NCI-H748 (cell line): Measurements from ENCODE around the gene CEP135.
"Not testable (repeated sequence)": the region's sequence is repeated elsewhere in the genome, so short reads cannot be mapped to it uniquely, and the experiment has no call there.

ENCODE experiments used
- DNase-seq: peaks from one replicate; lab custom pipeline; 2025; ENCODE audit not compliant: unreplicated experiment; lab: John Stamatoyannopoulos, UW

The CEP135 gene

DNA sequence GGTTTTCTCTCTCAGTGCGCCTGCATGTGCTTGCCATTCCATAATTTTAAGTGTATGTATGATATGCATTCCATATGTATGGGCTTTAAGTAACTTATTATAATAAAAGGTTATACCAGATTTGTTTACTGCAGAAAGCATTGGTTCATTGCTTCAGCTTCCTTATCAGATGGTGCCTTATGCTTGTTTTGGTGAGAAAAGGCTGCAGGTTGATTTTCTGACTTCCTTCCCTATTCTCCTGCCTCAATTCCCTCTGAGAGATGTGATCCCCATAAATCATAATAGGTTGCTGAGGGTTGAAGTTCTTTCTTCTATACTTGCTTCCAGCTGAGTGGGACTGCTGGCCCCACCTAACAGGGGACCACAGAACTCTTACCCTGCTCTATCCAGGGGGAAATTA, 10.3 kb upstream of the CEP135 start:
- no peak for DNase-seq

DNA sequence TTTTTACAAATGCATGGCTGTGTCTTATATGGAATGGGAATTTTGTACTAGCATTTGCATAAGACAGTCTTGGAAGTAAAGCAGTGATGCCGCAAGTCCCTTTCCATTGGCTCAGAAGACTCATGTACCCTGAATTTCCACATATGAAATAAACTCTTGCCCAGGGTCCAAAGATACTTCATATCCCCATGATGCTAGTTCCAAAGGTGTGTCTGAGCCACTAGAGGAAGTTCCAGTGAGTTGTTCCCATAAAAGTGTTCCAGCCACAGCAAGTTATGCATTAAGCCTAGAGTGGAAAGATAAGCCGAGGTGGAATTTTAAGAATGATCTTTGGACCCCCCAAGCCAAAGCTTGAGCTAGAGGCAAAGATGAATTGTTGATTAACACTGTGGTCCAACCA, 9.3 kb upstream of the CEP135 start:
- DNase-seq = no peak

DNA sequence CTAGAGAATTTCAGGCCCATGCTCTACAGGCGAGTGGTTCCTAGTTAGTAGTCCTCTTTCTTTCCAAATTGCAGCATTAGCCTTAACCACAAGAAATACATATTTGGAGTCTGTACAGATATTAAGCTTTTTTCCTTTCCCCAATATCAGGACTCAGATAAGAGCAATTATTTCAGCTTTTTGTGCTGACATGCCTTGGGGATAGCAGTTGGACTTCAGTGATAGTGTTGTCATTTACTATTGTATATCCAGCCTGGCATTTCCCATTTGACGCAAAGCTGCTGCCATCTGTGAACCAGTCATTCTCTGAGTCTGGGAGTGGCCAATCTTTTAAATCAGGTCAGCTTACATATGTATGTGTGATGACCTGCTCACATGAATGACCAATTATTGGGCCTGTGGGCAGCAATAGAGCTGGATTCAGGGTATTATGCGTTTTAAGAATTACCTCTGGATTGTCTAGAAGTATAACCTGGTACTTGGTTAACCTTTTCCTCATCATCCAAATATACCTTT, 6.8 kb upstream of the CEP135 start:
- DNase-seq = no peak

DNA sequence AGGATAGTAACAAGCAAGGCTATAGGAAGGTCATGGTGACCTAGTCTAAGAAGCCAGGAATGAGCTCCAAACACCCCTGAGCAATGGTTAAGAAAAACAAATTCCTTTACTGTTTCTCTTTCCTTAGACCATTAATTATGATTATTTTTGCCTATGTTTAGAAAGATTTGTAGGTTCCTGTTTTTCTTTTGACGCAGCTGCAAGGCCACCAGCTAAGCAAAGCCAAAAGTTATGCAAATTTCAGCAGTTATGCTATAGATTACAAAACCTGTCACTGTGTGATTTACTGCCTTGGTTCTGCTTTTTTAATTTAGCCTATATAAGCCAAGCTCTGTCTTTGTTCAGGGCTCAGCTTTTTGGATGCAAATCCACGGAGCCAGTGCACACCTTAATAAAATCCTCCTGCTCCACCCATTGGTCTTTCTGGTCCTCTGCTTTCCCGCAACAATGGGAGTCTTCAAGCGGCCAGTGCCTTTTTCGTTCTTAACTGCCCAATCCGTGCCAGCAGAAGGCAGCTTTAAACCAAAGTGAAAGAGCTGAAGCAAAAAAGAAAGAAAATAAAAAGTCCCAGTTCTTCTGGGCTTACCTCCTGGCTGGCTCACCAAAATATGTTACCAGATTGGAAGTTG, 1.4 kb upstream of the CEP135 start:
- DNase-seq = no peak

DNA sequence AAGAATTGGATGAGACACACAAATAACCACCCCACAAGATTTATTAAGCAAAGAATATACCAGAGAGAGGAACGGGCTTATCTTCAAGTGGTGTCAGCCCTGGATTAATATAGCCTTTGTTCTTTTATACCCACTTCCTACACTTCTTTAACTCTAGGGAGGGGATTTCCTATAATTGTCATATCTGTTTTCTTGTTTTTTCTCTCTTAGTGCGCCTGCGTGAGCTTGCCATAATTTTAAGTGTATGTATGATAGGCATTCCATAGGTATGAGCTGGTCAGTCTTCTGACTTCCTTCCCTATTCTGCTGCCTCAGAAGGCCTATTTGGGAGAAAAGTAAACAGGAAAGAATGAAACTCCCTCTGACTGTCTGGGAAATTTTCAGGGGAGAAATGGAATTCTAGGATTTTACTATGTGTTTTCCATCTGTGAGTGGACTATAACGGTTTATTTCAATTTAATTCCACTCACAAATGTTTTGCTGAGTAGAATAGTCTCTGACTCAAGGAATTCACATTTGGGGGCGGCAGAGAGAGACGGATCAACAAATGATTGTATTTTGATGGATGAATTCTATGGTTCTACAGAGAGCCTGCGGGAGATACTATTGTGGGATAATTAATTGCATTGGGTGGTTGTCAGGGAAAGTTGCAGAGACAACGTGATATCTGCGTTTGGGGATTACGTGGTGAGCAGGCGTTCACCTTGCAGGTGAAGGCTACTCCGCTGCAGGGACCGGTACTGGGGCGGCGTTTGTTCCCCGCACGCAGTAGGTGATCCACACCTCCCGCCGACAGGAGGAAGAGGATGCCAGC, 626 bp upstream of the CEP135 start:
- no peak for DNase-seq

DNA sequence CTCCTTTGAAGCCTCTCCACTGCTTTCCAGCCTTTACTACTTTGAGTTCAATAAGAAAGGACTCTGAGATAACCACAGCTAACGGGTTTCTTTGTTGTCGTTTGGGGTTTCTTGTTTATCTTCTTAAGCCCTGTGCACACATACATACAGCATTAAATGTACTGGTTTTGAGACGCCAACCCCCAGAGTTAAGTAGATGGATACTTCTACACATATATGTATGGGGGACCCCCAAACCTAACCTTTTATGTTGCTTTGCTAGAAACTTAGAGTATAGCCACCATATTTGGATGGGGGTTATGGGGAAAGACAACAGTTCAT, 697 bp downstream of the CEP135 start:
- DNase-seq = no peak

DNA sequence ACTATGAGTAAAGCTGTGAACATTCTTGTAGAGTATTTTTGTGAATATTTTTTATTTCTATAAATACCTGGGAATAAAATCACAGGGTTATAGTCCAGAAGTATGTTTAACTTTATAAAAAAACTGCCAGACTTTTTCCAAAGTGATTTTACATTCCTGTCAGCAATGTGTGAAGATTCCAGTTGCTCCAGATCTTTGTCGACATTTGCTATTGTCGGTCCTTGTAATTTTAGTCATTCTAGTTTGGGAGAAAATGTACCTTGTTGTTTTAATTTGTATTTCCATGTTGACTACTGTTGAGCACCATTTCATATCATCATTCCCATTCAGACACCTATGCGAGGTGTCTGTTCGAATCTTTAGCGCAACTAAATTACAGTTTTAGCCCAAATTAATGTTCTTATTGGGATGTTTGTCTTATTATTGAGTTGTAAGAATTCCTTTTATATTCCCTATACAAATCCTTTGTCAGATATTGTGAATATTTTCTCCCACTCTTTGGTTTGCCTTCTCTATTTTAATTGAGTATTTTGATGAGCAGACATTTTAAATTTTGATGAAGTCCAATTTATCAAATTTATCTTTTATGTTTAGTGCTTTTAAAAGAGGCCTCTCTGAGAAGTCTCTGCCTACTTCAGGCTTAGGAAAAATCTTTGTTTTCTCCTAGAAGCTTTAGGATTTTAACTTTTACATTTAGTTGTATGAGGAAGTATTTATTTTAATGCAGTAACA, 2.6 kb downstream of the CEP135 start:
- DNase-seq = no peak

DNA sequence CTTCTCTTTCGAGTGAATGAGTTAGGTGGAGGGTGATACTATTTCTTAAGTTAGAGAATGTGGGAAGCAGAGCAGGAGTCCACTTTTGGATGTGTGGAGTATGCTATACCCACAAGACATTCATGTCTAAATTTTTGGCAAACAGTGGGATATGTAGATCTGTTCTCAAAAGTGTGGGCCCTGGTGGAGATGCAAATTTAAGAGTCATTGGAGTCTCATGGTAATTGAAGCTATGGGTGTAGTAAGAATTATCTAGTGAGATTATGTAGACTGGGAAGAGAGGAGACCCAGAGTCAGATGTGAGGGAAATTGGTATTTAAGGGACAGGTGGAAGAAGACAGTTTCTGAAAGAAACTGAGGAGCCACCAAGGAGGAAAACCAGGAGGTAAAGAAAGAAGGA, 7.0 kb downstream of the CEP135 start:
- DNase-seq = no peak

DNA sequence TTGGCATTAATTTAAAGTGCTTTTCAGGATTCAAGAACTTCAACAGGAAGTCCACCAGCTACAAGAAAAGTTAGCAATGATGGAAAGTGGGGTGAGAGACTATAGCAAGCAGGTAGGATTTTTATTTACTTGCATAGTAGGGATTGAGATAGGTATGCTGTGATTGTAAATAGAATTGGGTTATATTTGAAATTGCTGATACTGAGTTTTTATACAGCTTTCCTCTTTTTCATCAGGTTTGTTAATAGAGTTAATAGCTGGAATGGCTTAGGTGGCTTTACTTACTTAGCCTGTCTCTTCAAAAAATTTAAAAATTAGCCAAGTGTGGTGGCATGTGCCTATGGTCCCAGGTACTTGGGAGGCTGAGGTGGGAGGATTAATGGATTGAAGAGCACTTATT, 10.9 kb downstream of the CEP135 start:
- no peak for DNase-seq

DNA sequence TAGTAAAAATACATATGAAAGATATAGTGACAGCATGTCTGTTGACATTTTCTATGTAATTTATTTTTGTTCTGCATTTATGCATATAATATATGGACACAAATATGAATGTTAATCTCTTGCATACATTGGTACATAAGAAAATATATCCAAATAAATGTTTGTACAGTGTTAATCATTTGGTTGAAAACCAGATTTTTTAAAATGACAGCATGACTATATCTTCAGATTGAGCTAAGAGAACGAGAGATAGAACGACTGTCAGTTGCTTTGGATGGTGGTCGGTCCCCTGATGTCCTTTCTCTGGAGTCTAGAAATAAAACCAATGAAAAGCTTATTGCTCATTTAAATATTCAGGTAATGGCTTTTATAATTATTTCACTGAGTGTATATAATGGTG, 15.3 kb downstream of the CEP135 start:
- no peak for DNase-seq

DNA sequence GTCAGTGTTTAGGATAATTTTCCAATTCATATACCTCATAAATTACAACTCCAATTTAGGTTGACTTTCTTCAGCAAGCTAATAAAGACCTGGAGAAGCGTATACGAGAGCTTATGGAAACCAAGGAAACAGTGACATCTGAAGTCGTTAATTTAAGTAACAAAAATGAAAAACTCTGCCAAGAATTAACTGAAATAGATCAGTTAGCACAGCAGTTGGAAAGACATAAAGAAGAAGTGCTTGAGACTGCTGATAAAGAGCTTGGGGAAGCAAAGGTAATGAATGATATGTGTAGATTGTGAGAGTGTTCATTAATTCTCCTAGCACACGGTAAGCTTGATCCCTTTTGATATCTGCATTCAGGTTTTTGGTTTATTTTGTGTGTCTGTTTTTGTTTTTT, 16.8 kb downstream of the CEP135 start:
- no peak for DNase-seq

DNA sequence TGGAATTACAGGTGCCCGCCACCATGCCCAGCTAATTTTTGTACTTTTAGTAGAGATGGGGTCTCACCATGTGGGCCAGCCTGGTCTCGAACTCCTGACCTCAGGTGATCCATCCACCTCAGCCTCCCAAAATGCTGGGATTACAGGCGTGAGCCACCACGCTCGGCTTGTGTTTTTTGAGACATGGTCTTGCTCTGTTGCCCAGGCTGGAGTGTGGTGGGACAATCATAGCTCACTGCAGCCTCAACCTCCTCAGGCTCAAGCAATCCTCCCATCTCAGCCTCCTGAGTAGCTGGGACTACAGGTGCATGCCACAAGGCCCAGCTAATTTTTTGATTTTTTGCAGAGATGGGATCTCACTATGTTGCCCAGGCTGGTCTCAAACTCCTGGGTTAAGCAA, 17.6 kb downstream of the CEP135 start:
- DNase-seq = not testable (repeated sequence)

DNA sequence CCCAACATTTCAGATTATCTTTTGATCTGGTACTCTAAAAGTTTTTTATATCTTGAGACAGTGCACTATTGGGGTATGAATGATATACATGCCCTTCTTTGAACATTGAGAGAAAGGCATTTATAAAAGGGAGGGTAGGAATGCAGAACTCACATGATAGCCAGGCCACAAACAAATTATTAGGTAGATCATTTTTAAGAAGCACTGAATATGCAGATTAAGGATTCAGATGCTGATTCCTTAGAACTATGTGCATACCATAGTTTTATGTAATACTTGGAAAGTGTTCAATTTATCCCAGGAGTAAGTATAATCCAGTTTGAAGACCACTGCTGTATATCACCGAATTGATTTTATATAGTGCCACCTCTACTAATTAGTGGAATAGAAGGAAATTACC, 18.6 kb downstream of the CEP135 start:
- no peak for DNase-seq

DNA sequence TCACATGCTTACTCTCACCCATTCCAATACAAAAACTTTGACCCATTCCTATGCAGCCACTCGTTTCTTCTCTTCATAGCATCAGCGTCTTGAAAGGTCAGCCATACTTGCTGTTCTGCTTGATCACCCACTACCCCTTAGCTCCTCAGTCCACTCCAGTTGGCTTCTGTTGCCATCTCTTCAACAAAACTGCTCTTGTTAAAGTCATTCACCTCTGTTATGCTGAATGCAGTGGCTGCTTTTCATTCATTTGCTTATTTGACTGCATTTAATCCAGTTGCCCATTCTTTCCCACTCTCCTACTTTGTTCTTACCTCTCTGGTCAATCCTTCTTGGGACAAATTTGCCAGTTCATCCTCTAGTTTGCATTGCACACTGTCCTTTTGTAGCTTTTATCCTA, 24.9 kb downstream of the CEP135 start:
- DNase-seq = no peak

DNA sequence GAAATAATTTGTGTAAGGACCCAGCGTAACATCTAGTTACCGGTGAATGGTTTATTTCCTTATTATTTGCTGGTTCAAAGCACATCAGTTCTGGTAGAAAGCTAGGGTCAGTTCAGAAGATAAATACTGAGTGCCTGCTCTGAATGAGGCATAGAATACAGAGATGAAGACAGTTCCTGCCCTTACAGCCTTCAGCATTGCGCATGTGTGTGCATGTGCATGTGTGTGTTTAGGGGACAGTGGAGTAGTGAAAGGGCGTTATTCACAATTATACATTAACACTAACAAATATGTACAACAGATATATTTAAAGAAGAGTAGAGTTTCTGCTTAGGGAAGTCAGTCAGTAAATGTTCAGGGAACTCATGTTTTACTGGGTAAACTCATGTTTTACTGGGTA, 29.1 kb downstream of the CEP135 start:
- no peak for DNase-seq

DNA sequence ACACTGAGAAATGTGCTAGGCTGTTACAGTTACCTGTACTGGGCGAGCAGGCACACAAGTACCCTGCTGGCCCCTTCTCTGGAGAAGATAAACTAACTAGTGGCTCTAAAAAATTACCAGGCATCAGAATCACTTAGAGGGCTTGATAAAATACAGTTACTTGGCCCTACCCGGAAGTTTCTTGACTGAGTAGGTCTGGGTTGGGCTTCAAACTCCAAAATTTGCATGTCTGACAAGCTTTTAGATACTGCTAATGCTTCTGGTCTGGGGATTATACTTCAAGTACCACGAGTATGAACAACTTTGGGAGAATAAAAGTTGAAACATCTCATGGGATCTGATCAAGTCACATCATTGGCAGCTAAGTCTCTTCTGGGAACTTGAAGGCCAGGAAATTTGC, 30.8 kb downstream of the CEP135 start:
- no peak for DNase-seq

DNA sequence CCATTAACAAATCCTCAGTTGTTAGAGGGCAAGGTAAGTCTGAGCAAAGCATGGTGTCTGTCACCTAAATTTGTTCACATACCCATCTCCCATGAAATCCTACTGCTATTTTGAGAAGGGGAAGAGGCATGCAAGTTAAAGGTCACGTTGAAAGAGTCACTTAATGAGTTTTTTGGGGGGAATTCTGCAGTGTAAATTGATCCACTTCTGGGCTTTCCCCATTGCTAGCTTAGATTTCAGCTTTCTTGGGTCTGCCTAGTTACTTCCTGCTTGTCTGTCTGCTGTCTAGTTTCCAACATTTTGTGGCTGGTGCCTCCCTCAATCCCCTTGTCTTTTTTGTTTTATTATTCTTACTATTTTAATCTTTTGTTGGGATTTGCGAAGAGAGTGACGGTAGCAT, 32.0 kb downstream of the CEP135 start:
- no peak for DNase-seq

DNA sequence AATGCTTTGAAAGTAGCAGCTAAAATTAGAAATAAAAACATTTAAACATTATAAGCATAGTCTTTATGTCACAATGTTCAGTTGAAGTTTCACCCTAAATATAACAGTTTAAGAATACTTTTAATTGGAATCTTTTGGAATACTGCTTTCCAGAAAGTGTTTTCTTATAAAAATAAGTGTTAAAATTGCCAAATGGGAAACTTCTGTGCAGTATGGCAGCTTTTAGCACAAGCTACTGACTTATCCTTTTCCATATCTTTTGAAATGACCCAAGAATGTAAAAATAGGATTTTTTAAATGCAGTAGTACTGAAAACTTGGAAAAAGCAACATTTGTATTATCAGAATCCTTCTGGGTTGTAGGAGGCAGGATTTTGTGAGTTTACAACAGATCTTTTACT, 34.2 kb downstream of the CEP135 start:
- DNase-seq = no peak

DNA sequence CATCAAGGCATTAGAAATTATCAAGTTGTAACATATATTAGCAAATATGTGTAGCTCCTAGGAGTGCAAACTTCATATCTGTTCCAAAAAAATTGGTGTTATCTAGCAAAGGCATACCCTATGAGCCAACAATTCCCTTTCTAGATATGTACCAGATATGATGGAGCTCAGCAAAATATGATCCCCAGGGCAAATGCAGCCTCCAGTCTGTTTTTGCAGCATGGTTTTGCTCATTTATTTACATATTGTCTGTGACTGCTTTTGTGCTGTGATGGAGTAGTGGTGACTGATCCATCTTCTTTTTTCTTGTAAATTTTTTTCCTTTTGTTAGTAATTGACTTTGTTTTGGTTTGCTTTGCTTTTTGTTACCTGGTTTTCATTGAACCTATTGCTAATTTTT, 41.0 kb downstream of the CEP135 start:
- DNase-seq = no peak

DNA sequence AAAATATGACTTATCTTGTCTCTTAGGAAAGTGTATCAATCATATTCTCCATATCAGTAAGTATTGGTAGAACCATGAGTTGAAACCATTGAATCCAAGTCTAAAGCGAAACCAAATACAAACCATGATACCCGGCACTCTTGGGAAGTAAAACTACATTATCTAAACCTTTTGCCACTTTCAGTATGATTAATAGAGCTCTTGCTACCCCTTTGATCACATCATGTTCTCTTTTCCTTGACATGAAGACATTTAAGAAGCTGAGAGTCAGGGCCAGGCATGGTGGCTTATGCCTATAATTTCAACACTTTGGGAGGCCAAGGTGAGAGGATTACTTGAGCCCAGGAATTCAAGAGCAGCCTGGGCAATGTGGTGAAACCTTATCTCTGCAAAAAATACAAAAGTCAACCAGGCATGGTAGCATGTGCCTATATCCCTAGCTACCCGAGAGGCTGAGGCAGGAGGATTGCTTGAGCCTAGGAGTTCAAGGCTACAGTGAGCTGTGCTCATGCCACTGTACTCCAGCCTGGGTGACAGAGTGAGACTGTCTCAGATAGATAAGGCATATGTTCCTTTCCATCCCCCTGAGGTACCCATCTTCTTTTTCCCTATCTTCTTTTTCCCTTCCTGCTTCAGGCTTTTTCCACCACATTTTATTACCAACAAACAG, 45.4 kb downstream of the CEP135 start:
- DNase-seq = no peak

DNA sequence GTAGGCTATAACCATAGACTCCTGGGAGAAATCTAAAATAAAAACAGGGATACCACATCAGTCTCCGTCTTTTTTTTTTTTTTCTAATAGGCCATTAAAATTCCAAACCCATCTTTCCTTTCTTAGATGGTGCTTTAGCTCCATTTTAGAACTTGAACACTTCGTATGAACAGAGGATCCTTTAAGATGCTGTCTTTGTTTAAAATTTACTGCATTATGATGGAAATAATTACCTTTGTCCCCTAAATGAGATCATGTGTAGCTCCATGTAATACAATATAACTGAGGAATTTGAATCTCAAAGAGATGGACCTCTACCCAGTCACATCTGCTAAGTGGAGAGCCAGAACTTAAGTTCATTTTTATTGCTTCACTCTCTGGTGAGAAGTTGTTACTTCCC, 47.9 kb downstream of the CEP135 start:
- DNase-seq = no peak

DNA sequence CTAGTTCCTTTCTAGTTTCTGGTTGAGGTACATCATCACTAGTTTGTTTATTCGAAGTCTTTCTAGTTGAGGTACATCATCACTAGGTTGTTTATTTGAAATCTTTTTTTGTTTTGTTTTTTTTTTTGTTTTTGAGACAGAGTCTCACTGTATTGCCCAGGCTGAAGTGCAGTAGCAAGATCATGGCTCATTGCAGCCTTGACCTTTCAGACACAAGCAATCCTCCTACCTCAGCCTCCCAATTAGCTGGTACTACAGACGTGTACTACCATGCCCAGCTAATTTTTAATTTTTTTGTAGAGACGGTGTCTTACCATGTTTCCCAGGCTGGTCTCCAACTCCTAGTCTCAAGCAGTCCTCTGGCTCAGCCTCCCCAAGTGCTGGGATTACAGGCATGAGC, 54.9 kb downstream of the CEP135 start:
- DNase-seq = no peak
